NCI-H2107 treated with DMSO at 0.1 percent for 48 hours (cell line): ENCODE measurements around the gene COL4A2.
"Not testable (repeated sequence)": the region's sequence is repeated elsewhere in the genome, so short reads cannot be mapped to it uniquely, and the experiment has no call there.

Experiments used
- DNase-seq: peaks from one replicate; lab custom pipeline; 2025; ENCODE audit not compliant: unreplicated experiment; lab: John Stamatoyannopoulos, UW

Gene COL4A2

DNA sequence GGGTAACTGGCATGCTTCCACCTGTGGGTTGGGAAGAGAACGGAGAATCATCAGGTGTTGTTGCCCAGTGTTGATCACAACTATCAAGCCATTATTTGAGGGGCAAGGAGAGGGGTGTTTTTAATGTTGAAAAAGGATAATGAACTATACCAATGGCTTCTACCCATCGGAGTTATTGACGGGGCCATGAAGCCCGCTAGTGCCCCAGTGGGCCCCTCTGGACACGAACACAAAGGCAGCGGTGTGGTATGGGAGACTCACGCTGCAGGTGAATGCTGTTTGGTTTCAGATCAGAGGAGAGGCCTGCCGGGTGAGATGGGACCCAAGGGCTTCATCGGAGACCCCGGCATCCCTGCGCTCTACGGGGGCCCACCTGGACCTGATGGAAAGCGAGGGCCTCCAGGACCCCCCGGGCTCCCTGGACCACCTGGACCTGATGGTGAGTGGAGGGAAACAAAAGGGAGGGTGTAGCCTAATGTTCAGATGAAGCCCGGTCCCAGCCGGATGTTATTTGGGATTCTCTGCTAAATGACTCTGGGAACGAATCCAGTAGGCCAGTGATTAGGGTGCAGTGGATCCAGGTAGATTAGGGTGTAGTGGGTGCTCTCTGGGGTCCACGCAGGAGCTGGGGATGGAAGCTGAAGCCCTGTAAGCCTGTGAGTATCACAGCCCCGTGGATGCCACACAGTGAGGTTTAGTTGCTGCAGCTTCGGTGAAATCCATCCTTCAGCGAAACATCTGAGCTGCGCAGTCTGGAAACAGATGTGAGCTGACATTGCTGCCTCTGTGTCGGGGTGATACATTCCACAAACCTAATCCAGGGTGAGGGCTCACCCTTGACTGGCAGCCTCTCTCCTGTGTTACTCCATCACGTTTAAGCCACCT is 143.2 kb downstream of the COL4A2 start:
- no peak for DNase-seq

DNA sequence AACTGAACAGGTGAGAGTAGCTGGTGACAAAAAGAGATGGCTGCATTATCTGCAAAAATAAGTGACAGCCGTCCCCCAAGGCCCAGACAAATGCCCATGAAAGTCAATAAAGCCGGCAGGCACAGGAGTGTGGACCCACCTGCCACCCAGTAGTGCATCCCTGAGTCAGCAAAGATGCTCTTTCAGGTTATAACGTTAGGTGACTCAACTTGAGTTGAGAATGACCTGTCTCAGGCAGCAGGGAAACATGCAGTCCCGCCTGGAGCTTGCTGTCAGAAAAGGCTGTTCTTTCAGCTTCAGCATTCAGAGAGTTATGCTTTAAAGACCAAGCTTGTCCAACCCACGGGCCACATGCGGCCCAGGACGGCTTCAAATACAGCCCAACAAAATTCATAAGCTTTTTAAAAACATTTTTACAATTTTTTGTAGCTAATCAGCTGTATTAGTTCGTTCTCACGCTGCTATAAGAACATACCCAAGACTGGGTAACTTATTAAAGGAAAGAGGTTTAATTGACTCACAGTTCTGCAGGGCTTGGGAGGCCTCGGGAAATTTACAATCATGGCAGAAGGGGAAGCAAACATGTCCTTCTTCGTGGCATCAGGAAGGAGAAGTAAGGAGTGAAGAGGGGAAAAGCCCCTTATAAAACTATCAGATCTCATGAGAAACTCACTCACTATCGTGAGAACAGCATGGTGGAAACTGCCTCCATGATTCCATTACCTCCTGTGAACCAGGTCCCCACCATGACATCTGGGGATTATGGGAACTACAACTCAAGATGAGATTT is 144.1 kb downstream of the COL4A2 start:
- no peak for DNase-seq

DNA sequence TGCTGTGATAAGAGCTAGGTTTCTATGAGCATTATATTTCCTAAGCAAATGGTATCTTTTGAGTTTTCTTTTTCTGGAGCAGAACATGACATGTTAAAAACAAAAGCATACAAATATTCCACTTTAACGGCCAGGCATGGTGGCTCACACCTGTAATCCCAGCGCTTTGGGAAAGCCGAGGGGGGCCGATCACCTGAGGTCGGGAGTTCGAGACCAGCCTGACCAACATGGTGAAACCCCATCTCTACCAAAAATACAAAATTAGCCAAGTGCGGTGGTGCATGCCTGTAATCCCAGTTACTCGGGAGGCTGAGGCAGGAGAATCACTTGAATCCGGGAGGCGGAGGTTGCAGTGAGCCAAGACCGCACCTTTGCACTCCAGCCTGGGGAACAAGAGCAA is 146.0 kb downstream of the COL4A2 start:
- not testable (repeated sequence) for DNase-seq

DNA sequence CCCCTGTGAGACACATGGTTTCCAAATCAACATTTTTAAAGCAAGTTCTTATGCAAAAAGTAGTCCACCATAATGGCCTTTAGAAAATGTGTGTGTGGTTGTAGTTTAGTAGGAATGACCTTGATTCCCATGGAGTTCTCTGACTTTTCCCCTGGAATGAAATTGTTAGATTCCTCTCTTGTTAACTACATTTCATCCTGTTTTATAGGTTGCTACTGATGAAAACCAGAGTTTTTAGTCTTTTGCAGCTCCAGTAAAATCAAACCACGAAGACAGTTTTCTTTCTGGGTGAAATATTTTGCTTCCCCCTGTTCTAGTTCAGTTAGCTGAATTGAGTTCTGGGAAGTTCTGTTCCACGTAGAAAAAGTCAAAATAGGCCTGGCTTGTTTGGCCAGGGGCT is 146.7 kb downstream of the COL4A2 start:
- DNase-seq = no peak

DNA sequence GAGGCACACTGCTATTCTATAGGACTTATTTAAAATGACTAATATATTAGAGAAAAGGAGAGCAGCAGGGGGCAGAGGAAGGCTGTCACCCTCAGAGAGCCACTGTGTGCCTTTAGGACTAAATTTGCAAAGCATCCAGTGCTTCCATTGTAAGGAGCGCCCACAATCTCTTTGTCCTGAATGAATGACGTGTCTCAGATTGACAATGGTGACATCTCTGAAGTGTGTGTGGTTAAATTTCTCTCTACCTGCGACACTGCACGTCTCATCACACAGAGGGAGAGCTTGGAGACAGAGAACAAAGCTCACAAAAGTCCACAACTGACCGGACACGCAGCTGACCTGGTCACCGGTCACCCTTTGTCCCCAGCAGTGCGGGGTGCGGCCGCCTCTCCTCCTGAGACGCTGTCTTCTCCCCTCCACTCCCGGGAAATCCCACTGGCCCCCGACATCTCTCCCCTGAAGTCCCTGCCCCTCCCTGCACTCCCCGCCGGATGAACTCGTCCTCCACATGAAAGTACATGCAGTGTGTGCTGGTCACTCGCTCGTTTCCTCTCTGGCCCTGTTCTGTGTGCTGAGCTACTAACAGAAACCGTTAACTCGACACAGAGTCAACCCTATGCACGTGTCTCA is 147.3 kb downstream of the COL4A2 start:
- no peak for DNase-seq

DNA sequence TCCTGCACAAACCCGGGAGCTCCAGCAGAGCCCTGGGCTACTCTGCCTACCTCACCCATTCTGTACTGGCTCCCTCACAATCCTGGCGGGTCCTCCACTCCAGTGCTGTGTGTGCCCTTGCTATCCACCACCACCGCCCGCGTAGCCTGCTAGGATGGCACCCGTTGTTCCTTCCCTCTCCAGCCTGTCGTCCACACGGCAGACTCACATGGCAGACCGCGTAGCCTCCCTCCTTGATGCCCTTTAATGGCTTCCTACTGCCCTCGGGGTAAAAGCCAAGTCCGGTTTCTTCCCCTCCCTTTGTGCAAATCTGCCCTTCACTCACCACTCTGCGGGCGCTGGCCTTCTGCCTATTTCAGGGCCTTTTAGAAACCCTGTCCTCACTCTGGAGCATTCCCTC is 147.9 kb downstream of the COL4A2 start:
- DNase-seq = no peak

DNA sequence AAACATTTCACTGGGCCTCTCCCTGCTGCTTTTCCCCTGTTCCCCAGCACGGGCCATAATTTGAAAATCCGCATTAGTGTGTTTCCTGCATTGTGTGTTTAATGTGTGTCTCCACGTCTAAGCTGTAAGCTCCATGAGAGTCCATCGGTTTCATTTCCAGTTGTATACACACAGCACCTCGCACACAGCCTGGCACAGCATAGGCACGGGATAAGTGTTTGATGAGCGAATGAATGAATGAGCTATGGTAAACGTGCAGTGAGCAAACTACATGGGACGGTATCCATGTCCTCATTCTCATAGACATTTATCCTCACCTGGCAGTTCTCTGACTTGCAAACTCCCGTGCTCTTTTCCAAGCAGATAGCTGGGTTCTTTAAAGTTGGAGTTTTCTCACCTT is 148.4 kb downstream of the COL4A2 start:
- DNase-seq = no peak

DNA sequence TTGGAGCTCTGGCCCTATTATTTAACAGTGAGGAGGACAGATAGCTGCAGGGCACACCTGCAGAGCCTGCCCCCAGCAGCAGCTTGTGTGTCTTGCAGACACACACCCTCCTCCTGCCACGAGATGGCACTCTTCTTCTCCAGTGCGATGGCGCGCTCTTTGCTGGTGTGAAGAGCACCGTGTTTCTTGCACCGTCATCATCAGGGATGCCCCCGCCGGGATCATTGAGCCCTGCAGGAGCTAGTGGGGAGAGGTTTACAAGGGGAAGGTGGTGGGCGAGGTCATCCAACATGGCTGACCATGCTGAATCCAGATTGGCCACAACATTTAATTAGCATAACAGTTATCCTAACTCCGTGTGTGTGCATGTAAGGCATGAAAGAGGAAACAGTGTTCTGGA is 148.9 kb downstream of the COL4A2 start:
- peak; percentile 83 for DNase-seq

DNA sequence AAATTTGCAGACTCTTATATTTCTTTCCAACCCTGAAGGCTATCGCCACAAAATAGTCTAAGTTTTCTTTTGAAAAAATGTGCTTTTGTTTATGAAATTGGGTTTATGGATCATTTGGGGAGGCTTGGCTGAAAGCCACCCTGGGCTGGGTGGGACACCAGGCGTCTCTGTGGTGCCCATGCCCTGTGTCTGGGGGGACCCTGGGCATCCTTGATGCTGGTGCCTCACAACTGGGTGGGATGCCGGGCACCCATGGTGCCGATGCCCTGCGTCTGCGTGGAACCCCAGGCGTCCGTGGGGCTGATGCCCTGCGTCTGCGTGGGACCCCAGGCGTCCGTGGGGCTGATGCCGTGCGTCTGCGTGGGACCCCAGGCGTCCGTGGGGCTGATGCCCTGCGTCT is 149.5 kb downstream of the COL4A2 start:
- no peak for DNase-seq

DNA sequence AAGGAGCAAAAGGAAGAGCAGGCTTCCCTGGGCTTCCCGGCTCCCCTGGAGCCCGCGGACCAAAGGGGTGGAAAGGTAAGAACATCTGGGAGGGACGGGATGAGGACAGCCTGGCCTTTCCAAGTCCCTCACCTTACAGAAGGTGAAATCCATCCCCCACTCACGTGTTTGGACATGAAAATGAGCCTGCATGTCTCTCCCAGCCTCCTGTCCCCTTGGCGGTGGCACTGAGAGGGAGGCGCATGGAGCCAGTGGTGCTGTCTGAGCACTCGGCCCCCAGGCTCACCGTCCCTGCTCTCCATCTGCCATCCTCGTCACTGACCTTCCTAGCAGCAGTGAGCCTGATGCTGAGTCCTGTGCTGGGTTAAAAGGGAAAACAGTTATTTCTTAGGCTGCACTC is 150.3 kb downstream of the COL4A2 start:
- no peak for DNase-seq

DNA sequence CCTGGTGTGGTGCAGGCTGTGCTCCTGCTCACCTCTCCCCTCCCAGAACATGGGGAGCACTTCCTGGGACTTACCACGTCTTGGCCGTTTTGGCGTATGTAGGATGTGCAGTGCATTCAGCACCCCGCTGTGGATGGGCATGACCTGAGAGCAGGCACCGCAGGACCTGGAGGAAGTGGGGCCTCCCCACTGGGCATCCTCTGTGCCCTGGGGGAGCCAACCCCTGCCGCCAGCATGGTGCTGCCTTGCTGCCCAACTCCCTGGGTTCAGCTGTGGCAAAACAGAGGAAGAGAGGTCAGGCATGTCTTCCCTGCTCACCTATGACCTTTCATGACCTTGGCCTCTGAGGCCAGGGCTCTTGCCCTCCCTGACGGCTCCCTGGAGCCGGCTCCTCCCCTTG is 150.9 kb downstream of the COL4A2 start:
- DNase-seq = no peak

DNA sequence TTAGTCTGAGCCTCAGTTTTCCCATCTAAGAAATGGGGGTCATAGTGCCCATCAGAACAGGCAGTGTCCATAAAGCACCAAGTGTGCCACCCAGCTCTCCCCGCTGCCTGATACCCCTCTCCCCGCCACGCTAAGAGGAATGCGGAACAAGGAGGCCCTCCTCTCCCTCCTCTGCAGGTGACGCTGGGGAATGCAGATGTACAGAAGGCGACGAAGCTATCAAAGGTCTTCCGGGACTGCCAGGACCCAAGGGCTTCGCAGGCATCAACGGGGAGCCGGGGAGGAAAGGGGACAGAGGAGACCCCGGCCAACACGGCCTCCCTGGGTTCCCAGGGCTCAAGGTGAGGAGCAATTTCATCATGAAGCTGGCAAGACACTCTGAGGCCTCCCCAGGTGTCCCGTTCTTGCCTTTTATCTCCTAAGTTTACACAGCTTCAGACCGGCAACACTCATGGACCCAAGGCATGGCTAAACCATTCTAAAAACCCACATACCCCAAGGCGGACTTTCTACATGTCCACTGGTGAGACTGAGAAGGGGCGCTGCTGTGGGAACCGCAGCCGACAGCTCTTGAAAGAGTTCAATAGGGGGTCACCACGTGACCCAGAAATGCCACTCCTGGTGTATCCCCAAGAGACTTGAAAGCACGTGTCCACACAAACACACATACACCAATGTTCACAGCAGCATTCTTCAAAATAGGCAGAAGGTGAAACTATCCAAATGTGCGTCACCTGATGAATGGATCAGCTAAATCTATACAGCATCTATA is 151.7 kb downstream of the COL4A2 start:
- no peak for DNase-seq

DNA sequence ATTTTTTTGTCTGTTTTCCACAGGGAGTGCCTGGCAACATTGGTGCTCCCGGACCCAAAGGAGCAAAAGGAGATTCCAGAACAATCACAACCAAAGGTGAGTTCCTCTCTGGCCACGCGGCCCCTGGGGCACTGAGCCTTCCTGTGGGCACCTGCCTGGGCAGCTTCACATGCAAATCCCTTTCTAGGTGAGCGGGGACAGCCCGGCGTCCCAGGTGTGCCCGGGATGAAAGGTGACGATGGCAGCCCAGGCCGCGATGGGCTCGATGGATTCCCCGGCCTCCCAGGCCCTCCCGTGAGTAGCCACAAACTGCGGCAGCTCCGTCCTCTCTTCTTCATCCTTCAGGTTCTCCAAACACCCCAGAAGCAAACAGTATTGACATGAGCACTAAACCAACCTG is 155.0 kb downstream of the COL4A2 start:
- no peak for DNase-seq

DNA sequence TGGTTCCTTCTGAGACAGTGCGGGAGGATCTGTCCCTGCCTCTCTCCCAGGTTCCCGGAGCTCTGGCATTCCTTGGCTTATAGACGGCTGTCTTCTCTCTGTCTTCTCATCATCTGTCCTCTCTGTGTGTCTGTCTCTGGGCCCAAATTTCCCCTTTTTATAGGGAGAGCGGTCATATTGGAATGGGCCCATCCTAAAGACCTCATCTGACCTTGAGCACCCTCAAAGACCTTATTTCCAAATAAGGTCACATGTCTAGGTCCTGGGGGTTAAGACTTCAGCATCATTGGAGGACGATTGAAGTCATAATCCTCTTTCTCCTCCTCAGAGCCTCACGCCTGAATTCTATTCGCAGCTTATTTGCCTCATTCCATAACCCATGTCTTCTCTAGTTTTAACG is 156.1 kb downstream of the COL4A2 start:
- DNase-seq = no peak

DNA sequence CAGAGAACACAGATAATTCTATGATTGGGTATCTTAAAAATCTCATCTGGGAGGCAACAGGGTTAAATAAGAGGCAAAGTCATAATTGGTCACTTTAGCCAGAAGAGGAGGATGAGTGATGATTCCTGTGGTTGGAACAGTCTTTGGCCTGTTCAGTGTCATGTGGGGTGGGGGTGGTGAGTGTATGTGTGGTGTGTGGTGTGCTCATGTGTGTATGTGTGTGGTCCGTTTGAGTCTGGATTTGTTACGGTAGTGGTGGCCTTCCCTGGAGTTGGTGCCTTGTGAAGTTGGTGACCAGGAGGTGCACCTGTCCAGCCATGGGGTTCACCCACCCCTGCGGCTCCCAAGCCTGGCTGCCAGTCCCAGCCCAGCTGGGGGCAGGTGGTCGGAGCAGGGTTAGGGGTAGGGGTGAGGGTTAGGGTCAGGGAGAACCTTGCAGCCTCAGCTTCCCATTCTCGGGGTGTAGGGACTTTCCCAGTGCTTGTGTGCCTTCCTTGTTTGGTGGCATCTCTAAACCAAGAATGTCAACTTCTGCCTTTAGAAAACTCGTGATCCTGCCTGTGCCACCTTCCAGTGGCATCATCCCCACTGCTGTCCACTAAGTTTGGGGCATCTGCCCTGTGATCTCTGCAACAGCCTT is 156.9 kb downstream of the COL4A2 start:
- no peak for DNase-seq

DNA sequence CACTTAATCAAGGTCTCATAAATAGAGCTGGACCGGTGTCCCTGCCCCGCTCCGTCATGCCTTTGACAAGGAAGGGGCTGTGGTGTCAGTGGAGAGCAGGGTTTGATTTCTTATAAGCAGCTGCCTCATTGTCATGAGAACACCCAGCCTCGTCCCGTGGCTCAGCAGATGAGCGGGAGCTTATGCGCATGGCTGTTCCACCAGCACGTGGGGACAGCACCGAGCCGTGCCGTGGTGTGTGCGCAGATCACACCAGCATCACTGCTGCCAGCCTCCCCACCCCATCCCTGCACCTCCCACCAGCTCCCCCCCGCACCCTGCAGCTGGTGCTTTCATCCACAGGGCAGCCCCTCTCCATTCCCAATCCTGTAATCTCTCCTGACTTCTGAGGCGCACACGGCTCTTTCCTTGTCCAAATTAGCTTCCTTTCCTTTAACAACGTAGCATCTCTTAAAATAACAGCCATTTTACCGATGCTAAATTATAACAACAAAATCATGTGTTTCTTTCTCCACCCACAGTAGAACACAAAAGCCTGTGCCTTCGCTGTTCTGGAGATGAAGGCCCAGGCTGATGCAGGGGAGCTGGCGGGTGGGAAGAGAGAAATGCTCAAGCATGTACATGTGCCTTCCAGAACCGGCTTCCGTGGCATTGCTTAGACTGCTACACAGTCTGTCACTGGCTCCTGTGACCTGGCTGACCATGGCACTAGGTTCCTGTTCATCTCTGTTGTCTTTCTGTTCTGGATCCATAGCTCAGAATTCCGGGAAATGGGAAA is 157.7 kb downstream of the COL4A2 start:
- no peak for DNase-seq

DNA sequence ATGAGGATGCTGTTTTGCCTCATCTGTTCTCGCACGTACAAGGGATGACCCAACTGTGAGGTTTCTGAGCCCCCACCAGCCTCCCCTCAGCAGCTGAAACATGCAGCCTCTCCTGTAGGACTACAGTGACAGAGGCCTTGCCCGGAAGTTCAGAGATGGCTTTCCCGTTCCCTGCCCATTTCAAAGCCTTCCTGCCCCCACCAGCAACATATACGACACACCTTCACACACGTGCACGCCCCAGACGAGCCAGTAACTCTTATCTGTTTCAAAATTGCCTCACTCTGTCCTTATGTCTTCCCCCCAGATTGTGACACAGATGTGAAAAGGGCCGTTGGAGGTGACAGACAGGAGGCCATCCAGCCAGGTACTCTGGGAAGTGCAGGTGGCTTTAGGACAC is 158.6 kb downstream of the COL4A2 start:
- no peak for DNase-seq

DNA sequence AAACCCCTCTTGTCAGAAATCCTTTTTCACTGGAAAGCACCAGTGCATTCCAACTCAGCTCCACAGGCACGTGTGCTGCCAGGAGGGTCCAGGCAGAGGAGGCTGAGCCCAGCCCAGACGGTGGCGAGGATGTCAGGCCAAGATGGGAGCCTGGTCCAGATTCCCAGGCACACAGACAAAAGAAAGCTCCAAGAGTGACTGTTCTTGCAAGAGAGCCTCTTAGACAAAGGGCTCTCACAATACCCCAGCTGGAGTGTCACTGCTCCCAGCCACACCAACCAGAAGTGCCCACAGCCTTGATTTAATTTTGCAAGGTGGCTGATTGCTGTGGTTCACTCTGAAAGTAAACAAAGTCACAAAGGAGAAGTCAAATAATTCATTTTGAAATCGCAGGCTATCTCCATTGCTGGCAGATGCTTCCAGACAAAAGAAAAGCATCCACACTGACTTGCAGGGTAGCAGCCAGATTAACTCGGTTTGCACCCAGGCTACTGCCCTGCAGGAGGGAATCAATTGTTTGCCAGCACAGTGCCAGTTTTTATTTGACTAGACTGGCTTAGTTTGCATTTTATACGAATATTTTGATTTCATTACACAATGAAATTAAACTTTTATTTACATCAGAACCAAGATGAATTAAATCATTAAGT is 159.3 kb downstream of the COL4A2 start:
- peak; percentile 42 for DNase-seq

DNA sequence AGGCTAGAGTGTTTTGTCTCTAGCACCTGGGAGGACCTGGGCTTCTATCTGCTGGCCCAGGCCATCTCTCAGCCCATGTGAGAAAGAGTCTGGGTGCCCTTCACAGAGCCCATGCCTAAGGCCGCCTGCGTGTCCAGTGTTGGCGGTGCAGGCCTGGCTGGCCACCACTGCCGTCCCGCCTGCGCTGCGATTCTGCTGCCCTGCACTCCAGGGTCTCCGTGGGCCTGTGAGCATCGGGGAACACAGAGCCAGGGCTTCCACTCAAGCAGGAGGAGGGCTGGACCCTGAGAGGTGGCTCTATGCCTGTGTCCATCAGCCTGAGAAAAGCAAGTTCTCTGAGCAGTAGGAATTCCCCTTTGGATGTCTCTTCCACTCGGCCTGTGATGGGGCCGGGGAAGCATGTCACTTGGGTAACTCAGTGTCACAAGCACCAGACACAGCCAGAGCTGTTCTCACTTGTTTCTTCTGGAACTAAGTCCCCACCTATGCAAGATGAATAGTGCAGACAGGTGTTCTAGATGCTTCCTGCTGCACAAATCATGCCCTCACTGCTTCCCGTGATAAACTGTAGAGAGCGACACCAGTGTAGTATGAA is 160.5 kb downstream of the COL4A2 start:
- no peak for DNase-seq
